Panc1 (cell line): ENCODE data around the gene RPL38. TPM values are rescaled to one million over a fixed set of nuclear protein-coding genes. Genes with fewer than 3 reads are reported as not detected.

ENCODE experiments used
- ATAC-seq: fragments of 200-7000 bp; cut with Tn5 transposase; 2 replicates; pipeline ENCODE4 v1.9.1; 2020; ENCODE audit warnings: mild to moderate bottlenecking, moderate library complexity
- BruUV-seq: library from RNA; stranded (reverse); fragments of 400-500 nt; replicated peaks from 2 replicates; lab custom pipeline; 2021; lab: Mats Ljungman, UMichigan
- CTCF ChIA-PET: fragments of 300-600 bp; sonication (Branson Sonifier 250); formaldehyde crosslinking; loops from one replicate; lab custom pipeline; 2022; ENCODE audit warnings: antibody characterized with exemption; lab: Charles Lee
- POLR2A ChIA-PET: fragments of 300-600 bp; sonication (Branson Sonifier 250); formaldehyde crosslinking; loops from one replicate; lab custom pipeline; 2022; ENCODE audit warnings: antibody characterized with exemption; lab: Charles Lee
- DNase-seq: peaks from one replicate; pipeline ENCODE4 v3.0.0-alpha.2; 2010; ENCODE audit warnings: low read depth, low spot score
- H3K27ac ChIP-seq: 2 replicates; pipeline ENCODE4 v1.5.1; 2011; ENCODE audit warnings: mild to moderate bottlenecking, low read length, inconsistent platforms
- H3K27me3 ChIP-seq: fragments of 200-500 bp; sonication (Bioruptor generic); 2 replicates; pipeline ENCODE4 v1.6.0; 2014; ENCODE audit warnings: low read length, inconsistent platforms; ENCODE audit not compliant: control insufficient read depth, insufficient read depth
- H3K36me3 ChIP-seq: fragments of 200-500 bp; sonication (Bioruptor generic); 2 replicates; pipeline ENCODE4 v1.5.1; 2014; ENCODE audit warnings: inconsistent platforms, mild to moderate bottlenecking, low read length, moderate library complexity; ENCODE audit not compliant: control insufficient read depth, insufficient read depth
- H3K4me1 ChIP-seq: 2 replicates; pipeline ENCODE4 v1.5.1; 2011; ENCODE audit warnings: inconsistent platforms, mild to moderate bottlenecking, low read length, moderate library complexity; ENCODE audit not compliant: control insufficient read depth, insufficient read depth
- H3K4me3 ChIP-seq, 2 experiments: 2 replicates each; pipeline ENCODE4 v1.5.1; 2011 to 2012; ENCODE audit warnings: low read depth in 2 of 2, low read length in 2 of 2, mild to moderate bottlenecking in 2 of 2, inconsistent platforms in 1 of 2, moderate library complexity in 1 of 2
- H3K9me3 ChIP-seq: fragments of 200-500 bp; sonication (Bioruptor generic); 2 replicates; pipeline ENCODE4 v1.5.1; 2014; ENCODE audit warnings: low read depth, mild to moderate bottlenecking, inconsistent platforms, low read length, moderate library complexity; ENCODE audit not compliant: control insufficient read depth, insufficient read depth
- CTCF ChIP-seq: fragments of 450-650 bp; IDR thresholded peaks from 2 replicates; pipeline ENCODE4 v1.5.1; 2017; ENCODE audit warnings: mild to moderate bottlenecking
- POLR2AphosphoS5 ChIP-seq: IDR thresholded peaks from 2 replicates; pipeline ENCODE4 v1.6.1; 2012; ENCODE audit warnings: mild to moderate bottlenecking, low read depth, low read length, moderate library complexity
- REST ChIP-seq, 2 experiments: IDR thresholded peaks; 2 replicates each; pipeline ENCODE4 v1.6.1; 2011 to 2012; ENCODE audit warnings: low read depth in 2 of 2, control low read depth in 1 of 2, low read length in 1 of 2, mild to moderate bottlenecking in 1 of 2, moderate library complexity in 1 of 2; ENCODE audit not compliant: insufficient read depth in 1 of 2
- SIN3A ChIP-seq: IDR thresholded peaks from 2 replicates; pipeline ENCODE4 v1.6.1; 2012; ENCODE audit warnings: low read depth, mild to moderate bottlenecking, low read length, moderate library complexity, borderline replicate concordance; ENCODE audit not compliant: insufficient read depth
- TCF7L2 ChIP-seq: IDR thresholded peaks from 2 replicates; pipeline ENCODE4 v1.6.1; 2011; ENCODE audit warnings: mild to moderate bottlenecking, low read depth, low read length, inconsistent platforms
- in situ Hi-C: cut with HindIII; loops from 2 replicates; pipeline ENCODE4 v1.10.0; 2016; ENCODE audit warnings: low sequenced_read_pairs, low pct_unique_long_range_greater_than_20kb
- intact Hi-C: fragments of 100-400 bp; cut with micrococcal nuclease; formaldehyde crosslinking; loops from one replicate; pipeline ENCODE4 v1.10.0; 2022; ENCODE audit not compliant: unreplicated experiment
- total RNA-seq: library from RNA; stranded (reverse); gene quantifications from one replicate; pipeline ENCODE4 v1.2.1, GENCODE V29; 2021; ENCODE audit not compliant: unreplicated experiment

The RPL38 gene
- total RNA-seq, 1 experiment from 2014 or later: 968 TPM

GRCh38 chr17:74243013-74243755 is 39.7 kb downstream of the RPL38 start:
- ChIA-PET CTCF (no interaction called here), POLR2A (no interaction called here)
- H3K27ac ChIP-seq: no peak overlapping the region
- no peaks in the 10 kb centered on the region for H3K36me3 ChIP-seq
- BruUV-seq: no TSS peak
- intact Hi-C loops: no loop called here
- no peaks in the 10 kb centered on the region for H3K4me1 ChIP-seq
- TF ChIP-seq POLR2AphosphoS5 (no peak), CTCF (no peak), TCF7L2 (no peak), REST (IDR thresholded peaks at IDR 0.05; ENCODE audit: insufficient read depth in 1 of 2, low read depth in 2 of 2, low read length in 1 of 2) (no peak), SIN3A (no peak)
- H3K27me3 ChIP-seq: no peaks in the 10 kb centered on the region
- ATAC-seq (no peak), DNase-seq (no peak)
- in situ Hi-C loops: no loop called here
- H3K9me3 ChIP-seq: no peaks in the 10 kb centered on the region
- no peak overlapping the region for H3K4me3 ChIP-seq

GRCh38 chr17:74244128-74244527 is 40.6 kb downstream of the RPL38 start:
- H3K9me3 ChIP-seq: no peaks in the 10 kb centered on the region
- DNase-seq: no peak
- POLR2A ChIA-PET: no interaction called here
- no peaks in the 10 kb centered on the region for H3K36me3 ChIP-seq
- BruUV-seq: no TSS peak
- H3K4me1 ChIP-seq: no peaks in the 10 kb centered on the region
- no peak overlapping the region for H3K4me3 ChIP-seq
- TF ChIP-seq TCF7L2 (no peak), CTCF (no peak), POLR2AphosphoS5 (no peak), REST (IDR thresholded peaks at IDR 0.05; ENCODE audit: insufficient read depth in 1 of 2, low read depth in 2 of 2, low read length in 1 of 2) (no peak), SIN3A (no peak)
- no peaks in the 10 kb centered on the region for H3K27me3 ChIP-seq
- ATAC-seq: no peak
- in situ Hi-C loops: no loop called here
- H3K27ac ChIP-seq: no peak overlapping the region
- intact Hi-C loops: no loop called here
- CTCF ChIA-PET: no interaction called here
